DND-41 (cell line): Measurements from ENCODE around the gene PPP1R18.

Experiments
- ATAC-seq: fragments of 200-7000 bp; cut with Tn5 transposase; 3 replicates; pipeline ENCODE4 v1.9.1; 2021; ENCODE audit warnings: low read depth; ENCODE audit not compliant: insufficient read depth
- DNase-seq: peaks from one replicate; pipeline ENCODE4 v3.0.0-alpha.2; 2020
- H2AFZ ChIP-seq: 2 replicates; pipeline ENCODE4 v1.6.0; 2012; ENCODE audit warnings: low read depth, low read length
- H3K27ac ChIP-seq: 2 replicates; pipeline ENCODE4 v1.5.1; 2012; ENCODE audit warnings: low read length, inconsistent platforms
- H3K27me3 ChIP-seq: fragments of 200-600 bp; sonication (generic); 2 replicates; pipeline ENCODE4 v1.6.0; 2012; ENCODE audit warnings: low read length, mild to moderate bottlenecking, inconsistent platforms; ENCODE audit not compliant: insufficient read depth, poor library complexity
- H3K36me3 ChIP-seq: 2 replicates; pipeline ENCODE4 v1.5.1; 2012; ENCODE audit warnings: low read length, inconsistent platforms; ENCODE audit not compliant: insufficient read depth
- H3K4me1 ChIP-seq: 2 replicates; pipeline ENCODE4 v1.5.1; 2012; ENCODE audit warnings: mild to moderate bottlenecking, low read length; ENCODE audit not compliant: insufficient read depth
- H3K4me2 ChIP-seq: 2 replicates; pipeline ENCODE4 v1.6.0; 2012; ENCODE audit warnings: mild to moderate bottlenecking, moderate library complexity, low read length, inconsistent platforms; ENCODE audit not compliant: insufficient read depth
- H3K4me3 ChIP-seq, 2 experiments: fragments of 200-600 bp in 1 of 2; shearing (Covaris generic) in 1 of 2; 2 replicates each; pipeline ENCODE4 v1.5.1; 2012 to 2016; ENCODE audit warnings: inconsistent platforms in 2 of 2, low read length in 2 of 2, mild to moderate bottlenecking in 2 of 2, low read depth in 1 of 2, moderate library complexity in 1 of 2
- H3K79me2 ChIP-seq: 2 replicates; pipeline ENCODE4 v1.6.0; 2012; ENCODE audit warnings: low read length, inconsistent platforms; ENCODE audit not compliant: insufficient read depth
- H3K9ac ChIP-seq: 2 replicates; pipeline ENCODE4 v1.6.0; 2012; ENCODE audit warnings: low read depth, mild to moderate bottlenecking, inconsistent platforms, low read length, moderate library complexity
- H3K9me3 ChIP-seq: 2 replicates; pipeline ENCODE4 v1.5.1; 2012; ENCODE audit warnings: low read length, moderate library complexity, mild to moderate bottlenecking, inconsistent platforms; ENCODE audit not compliant: insufficient read depth, severe bottlenecking
- H4K20me1 ChIP-seq: 2 replicates; pipeline ENCODE4 v1.6.0; 2012; ENCODE audit warnings: low read length; ENCODE audit not compliant: insufficient read depth
- CTCF ChIP-seq: IDR thresholded peaks from 2 replicates; pipeline ENCODE4 v1.5.1; 2012; ENCODE audit warnings: borderline replicate concordance, low read length, moderate library complexity, mild to moderate bottlenecking; ENCODE audit not compliant: poor library complexity, severe bottlenecking; ENCODE audit errors: extremely low read depth
- EZH2 ChIP-seq: IDR thresholded peaks from 3 replicates; pipeline ENCODE4 v1.6.1; 2012; ENCODE audit warnings: borderline replicate concordance, low read depth, mild to moderate bottlenecking, moderate library complexity, low read length, inconsistent platforms; ENCODE audit not compliant: severe bottlenecking

The PPP1R18 gene

GRCh38 chr6:30688569-30688968, 2.1 kb upstream of the PPP1R18 start:
- TF ChIP-seq CTCF (no peak), EZH2 (no peak)
- H3K79me2 ChIP-seq, result peaks cover 67% of the 10 kb centered on the region
- H3K9me3 ChIP-seq, result no peaks in the 10 kb centered on the region
- ATAC-seq (no peak), DNase-seq (no peak)
- H3K27ac ChIP-seq, result peak overlapping the region; percentile 80; the same call in 1 of the 2 replicates
- no peak overlapping the region for H3K4me3 ChIP-seq
- peak overlapping the region; percentile 72 for H3K9ac ChIP-seq
- no peaks in the 10 kb centered on the region for H3K27me3 ChIP-seq
- peaks cover 59% of the 10 kb centered on the region for H3K4me1 ChIP-seq
- peaks cover 13% of the 10 kb centered on the region; the same call in 1 of the 2 replicates for H3K36me3 ChIP-seq
- no peak overlapping the region for H2AFZ ChIP-seq
- H3K4me2 ChIP-seq, result peak overlapping the region; percentile 87
- peaks cover 18% of the 10 kb centered on the region; the same call in 1 of the 2 replicates for H4K20me1 ChIP-seq

DNA sequence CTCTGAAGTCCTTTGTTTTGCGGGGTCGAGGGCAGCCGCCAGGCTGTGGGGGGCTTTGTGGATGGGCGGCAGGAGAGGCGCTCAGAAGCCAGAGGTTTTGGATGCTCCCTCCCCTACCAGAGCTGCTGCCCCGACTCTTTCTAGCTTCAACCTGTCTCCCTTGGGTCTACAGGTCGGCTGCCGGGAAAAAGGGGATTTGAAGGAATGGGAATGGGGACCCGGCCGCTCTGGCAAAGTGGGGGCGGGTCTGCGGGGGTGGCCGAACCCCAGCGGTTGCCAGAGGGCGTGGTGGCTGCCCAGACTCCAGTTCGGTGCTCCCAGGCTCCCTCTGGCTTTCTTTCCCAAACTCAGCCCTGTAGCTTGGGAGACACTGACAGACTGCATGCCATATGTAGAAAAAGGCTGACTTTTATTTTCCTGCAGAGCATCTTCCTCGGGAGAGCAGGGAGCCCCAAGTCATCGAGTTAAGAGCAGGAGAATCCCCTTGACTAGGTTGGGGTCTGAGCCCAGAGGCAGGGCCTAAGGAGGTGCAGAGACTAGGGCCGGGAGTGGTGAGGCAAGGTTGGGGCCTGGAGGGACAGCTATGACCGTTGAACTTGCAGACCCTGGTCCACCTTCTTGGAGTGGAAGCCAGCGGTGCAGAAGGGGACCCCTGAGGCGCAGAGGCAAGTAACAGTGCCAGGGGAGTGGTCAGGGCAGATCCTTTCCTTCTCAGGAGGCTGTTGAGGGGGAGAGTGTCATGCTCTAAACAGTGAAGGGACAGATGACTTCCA, 1.4 kb upstream of the PPP1R18 start:
- Histone ChIP-seq H3K4me1 (peaks cover 66% of the 10 kb centered on the region), H3K9me3 (no peaks in the 10 kb centered on the region), H3K79me2 (peaks cover 74% of the 10 kb centered on the region), H3K4me3 (peak overlapping the region; percentile 65 to 68; a peak in 3 of 4 replicates), H3K9ac (peak overlapping the region; percentile 88), H4K20me1 (peaks cover 25% of the 10 kb centered on the region; the same call in 1 of the 2 replicates), H2AFZ (peak overlapping the region; percentile 65; the same call in 1 of the 2 replicates), H3K36me3 (peaks cover 19% of the 10 kb centered on the region; the same call in 1 of the 2 replicates), H3K4me2 (peak overlapping the region; percentile 95), H3K27me3 (no peaks in the 10 kb centered on the region), H3K27ac (peak overlapping the region; percentile 80)
- ATAC-seq, result no peak
- TF ChIP-seq CTCF (no peak), EZH2 (no peak)
- no peak for DNase-seq

- DNase-seq (peak; percentile 92), ATAC-seq (peak; percentile 33)
- TF ChIP-seq EZH2, result no peak
- no peak for TF ChIP-seq CTCF
- H2AFZ ChIP-seq, result peak overlapping the region; percentile 65
- H3K27ac ChIP-seq, result peak overlapping the region; percentile 80
- H3K4me3 ChIP-seq, result peak overlapping the region; percentile 65 to 68
- peak overlapping the region; percentile 95 for H3K4me2 ChIP-seq
- H3K9me3 ChIP-seq, result no peaks in the 10 kb centered on the region
- peaks cover 74% of the 10 kb centered on the region for H3K4me1 ChIP-seq
- H3K9ac ChIP-seq, result peak overlapping the region; percentile 88
- H3K79me2 ChIP-seq, result peaks cover 82% of the 10 kb centered on the region
- no peaks in the 10 kb centered on the region for H3K27me3 ChIP-seq
- peaks cover 24% of the 10 kb centered on the region; the same call in 1 of the 2 replicates for H3K36me3 ChIP-seq
- H4K20me1 ChIP-seq, result peaks cover 28% of the 10 kb centered on the region
These were observed 638 bp upstream of the PPP1R18 start for GRCh38 chr6:30686908-30687658.
